GM21528 (cell line): Measurements from ENCODE around the gene SF3B5.
"Not testable (repeated sequence)": the region's sequence is repeated elsewhere in the genome, so short reads cannot be mapped to it uniquely, and the experiment has no call there.

Experiments used
- ATAC-seq: cut with Tn5 transposase; IDR thresholded peaks from one replicate; pipeline ENCODE4 v1.9.1; 2021; ENCODE audit warnings: mild to moderate bottlenecking, moderate library complexity; ENCODE audit not compliant: unreplicated experiment, low FRiP score

The SF3B5 gene

DNA sequence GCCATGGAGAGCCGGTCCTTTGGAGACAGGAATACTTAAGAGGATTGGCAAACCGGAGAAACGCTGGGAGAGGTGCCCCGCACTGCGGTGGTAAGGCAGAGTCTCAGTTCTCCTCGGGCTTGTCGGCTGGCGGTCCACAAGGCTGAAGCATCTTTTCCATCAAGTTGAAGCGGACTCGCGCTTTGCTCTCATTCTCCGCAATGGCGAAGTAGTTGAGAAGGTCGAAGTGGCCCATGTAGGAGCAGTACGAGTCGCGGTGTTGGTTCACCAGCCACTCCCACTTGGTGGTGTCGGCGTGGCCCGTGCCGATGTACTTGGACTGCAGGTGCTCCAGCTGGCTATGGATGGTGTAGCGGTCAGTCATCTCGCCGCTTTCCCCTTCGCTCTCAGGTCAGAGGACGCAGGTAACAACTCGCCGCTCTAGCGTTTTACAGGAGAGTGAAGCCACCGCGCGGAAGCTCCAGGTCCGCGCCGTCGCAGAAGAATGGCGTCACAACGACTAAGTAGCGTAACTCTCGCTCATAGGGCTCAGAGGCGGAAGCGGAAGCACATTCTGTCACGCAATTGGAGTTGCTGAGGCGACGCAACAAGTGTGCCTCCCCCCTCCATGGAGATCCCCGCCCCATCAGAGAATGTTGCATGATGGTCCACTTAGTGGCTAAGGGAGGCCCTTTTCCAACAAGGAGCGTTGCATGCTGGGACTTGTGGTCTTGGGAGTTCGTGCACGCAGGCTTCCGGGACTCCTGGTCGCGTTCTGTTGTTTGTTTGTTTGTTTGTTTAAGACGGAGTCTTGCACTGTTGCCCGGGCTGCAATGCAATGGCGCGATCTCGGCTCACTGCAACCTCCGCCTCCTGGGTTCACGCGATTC, at the start of gene SF3B5:
SF3B5 (minus strand) TSS at position 440 of the 869 bp plus-strand sequence; CDS start at position 364, 76 bp downstream.
- ATAC-seq: peak; percentile 99

DNA sequence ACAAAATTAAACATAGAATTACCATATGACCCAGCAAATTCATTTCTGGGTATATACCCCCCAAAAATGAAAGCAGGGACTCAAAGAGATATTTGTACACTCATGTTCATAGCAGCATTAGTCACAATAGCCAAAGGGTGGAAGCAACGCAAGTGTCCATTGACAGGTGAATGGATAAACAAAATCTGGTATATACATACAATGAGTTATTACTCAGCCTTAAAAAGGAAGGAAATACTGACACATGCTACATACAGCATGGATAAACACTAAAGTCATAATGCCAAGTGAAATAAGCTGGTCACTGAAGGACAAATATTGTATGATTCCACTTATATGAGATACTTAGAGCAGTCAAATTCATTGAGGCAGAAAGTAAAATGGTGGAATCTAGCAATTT, 49.6 kb upstream of the SF3B5 start:
- ATAC-seq: no peak

GRCh38 chr6:144143878-144144277, 48.5 kb upstream of the SF3B5 start:
- no peak for ATAC-seq

GRCh38 chr6:144143106-144143505, 47.7 kb upstream of the SF3B5 start:
- ATAC-seq: no peak

GRCh38 chr6:144141470-144141869, 46.1 kb upstream of the SF3B5 start:
- ATAC-seq: no peak

DNA sequence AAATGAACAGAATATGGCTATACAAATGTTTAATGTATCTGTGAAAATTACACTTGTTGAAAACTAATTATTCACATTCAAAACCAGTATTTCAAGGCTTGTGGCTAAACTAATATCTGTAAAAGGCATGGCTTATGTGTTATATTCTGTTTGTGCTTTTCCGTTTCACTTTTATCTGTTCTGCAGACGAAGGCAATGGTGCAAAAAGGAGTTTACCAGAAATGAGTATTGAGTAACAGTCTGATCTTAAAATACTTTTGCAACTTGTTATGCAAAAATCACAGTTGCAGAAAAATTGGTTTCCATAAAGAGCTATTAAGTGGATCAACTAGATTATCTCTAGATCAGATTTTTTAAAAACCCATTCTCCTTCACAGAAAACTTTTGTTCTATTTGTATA, 45.5 kb upstream of the SF3B5 start:
- ATAC-seq: peak; percentile 73

- ATAC-seq: no peak
Observed at GRCh38 chr6:144139817-144140216, 44.4 kb upstream of the SF3B5 start.

GRCh38 chr6:144138542-144138941, 43.2 kb upstream of the SF3B5 start:
- no peak for ATAC-seq

DNA sequence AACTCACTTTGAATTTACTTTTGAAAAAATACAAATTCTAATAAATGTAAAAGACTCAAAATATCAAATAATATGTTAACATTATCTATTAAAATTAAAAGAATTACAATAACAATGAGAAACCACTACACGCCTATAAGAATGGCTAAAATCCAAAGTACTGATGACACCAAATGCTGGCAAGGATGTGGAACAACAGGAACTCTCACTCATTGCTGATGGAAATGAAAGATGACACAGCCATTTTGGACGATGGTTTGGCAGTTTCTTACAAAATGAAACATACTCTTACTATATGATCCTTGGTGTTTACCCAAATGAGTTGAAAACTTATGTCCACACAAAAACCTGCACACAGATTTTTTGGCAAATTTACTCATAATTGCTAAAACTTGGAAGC, 39.4 kb upstream of the SF3B5 start:
- ATAC-seq: no peak

GRCh38 chr6:144134176-144134575, 38.8 kb upstream of the SF3B5 start:
- no peak for ATAC-seq

GRCh38 chr6:144133225-144133821, 38.0 kb upstream of the SF3B5 start:
- ATAC-seq: no peak

DNA sequence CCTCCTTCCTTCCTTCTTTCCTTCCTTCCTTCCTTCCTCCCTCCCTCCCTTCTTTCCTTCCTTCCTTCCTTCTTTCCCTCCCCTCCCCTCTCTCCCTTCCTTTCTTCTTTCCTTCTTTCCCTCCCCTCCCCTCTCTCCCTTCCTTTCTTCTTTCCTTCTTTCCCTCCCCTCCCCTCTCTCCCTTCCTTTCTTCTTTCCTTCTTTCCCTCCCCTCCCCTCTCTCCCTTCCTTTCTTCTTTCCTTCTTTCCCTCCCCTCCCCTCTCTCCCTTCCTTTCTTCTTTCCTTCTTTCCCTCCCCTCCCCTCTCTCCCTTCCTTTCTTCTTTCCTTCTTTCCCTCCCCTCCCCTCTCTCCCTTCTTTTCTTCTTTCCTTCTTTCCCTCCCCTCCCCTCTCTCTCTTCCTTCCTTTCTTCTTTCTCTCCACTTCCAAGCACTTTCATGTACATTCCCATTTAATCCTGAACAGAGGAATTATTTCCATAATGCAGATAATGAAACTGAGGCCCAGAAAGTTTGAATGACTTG, 36.9 kb upstream of the SF3B5 start:
- not testable (repeated sequence) for ATAC-seq

DNA sequence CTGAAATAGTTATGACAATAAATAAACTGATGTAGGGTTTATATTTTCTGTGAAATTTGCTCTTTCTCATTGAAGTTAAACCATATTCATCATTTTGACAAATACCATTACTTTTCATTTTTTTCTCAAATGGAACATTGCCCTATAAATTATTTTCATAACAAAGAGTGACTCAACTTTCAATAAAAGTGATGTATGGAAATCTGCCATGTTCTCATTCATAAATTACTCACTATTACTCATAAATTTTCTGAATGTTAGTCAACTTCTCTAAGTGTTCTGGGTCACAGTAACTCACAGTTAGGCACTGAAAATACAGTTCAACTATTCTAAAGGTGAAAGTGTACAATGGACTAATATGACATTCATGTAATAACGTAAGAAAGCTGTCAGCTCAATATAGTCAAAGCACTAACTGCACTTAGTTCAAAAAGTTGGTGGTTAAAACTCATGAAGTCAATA, 35.9 kb upstream of the SF3B5 start:
- ATAC-seq: no peak

DNA sequence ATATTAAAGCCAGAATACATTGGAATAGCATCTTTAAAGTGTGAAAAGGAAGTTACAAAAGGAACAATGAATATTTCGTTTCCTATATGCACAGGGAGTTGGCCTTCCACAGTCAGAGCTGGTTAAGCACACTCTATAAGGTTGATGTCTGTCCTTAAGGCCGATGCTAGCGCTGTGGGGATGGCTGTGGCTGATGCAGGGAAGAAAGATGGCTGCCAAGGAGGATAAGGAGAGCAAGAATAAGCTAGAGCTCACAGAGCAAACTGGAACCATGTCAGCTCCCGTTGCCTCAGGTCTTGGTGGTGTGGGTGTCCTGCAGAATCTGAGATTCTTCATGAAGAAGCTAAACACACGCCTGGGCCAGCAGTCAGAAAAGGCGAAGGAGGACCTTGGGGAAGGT, 34.1 kb upstream of the SF3B5 start:
- no peak for ATAC-seq

- ATAC-seq: peak; percentile 57
Observed at GRCh38 chr6:144127097-144127496, 31.7 kb upstream of the SF3B5 start.

GRCh38 chr6:144123836-144124235, 28.5 kb upstream of the SF3B5 start:
- no peak for ATAC-seq

- ATAC-seq: no peak
Observed at GRCh38 chr6:144123421-144123820, 28.0 kb upstream of the SF3B5 start.

GRCh38 chr6:144122861-144123260, 27.5 kb upstream of the SF3B5 start:
- no peak for ATAC-seq

DNA sequence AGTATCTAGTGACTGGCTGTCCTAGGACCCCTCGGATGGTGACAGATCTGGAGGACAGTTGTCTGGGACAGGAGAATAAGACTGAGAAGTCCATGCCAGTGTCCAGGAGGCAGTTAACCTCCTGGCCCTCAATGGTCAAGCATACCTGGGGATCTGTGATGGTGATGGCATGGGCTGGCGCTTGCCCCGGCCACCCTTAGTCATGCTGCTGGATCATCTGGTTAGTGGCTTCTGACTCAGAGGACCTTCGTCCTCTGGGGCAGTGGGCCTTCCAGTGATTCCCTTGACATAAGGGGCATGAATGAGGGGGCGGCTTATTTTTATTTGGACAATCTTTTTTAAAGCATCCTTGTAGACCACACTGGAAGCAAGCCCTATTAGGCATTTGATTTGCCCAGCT, 24.0 kb upstream of the SF3B5 start:
- ATAC-seq: no peak

DNA sequence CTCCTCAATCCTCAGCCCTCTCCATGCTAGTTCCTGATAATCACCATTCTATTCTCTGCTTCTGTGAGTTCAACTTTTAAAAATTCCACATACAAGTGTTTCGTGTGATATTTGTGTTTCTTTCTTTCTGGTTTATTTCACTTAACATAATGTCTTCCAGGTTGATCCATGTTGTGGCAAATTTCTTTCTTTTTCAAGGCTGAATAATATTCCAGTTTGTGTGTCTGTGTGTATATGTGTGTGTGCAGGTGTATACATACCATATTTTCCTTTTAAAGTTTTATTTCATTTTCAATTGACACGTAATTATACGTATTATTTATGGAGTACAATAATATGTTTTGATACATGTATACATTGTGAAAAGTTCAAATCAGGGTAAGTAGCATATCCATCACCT, 19.8 kb upstream of the SF3B5 start:
- no peak for ATAC-seq

GRCh38 chr6:144113366-144113765, 18.0 kb upstream of the SF3B5 start:
- no peak for ATAC-seq

GRCh38 chr6:144110210-144110609, 14.8 kb upstream of the SF3B5 start:
- ATAC-seq: no peak
